Epithelial cell of proximal tubule (primary cell): ENCODE measurements around the gene NPPA. TPM values are rescaled to one million over a fixed set of nuclear protein-coding genes. Genes with fewer than 3 reads are reported as not detected.
"Not testable (repeated sequence)": the region's sequence is repeated elsewhere in the genome, so short reads cannot be mapped to it uniquely, and the experiment has no call there.

Experiments
- DNase-seq: peaks from one replicate; pipeline ENCODE4 v3.0.0-alpha.2; 2011; ENCODE audit warnings: low read depth
- H3K4me3 ChIP-seq: 2 replicates; pipeline ENCODE4 v1.5.1; 2011; ENCODE audit warnings: low read depth, mild to moderate bottlenecking, low read length
- CTCF ChIP-seq: conservative IDR thresholded peaks from 2 replicates; pipeline ENCODE4 v1.5.1; 2012; ENCODE audit warnings: low read depth, mild to moderate bottlenecking, low read length
- total RNA-seq: library from RNA; depleted of rRNA; stranded (reverse); fragments of >200 nt; gene quantifications from 2 replicates; pipeline ENCODE4 v1.2.3, GENCODE V29; 2015

NPPA gene
- total RNA-seq, 1 donor from 2014 or later = not detected

GRCh38 chr1:11806307-11806936 lies 41.2 kb downstream of the NPPA start:
- no peak for DNase-seq
- peak overlapping the region; percentile 84 for H3K4me3 ChIP-seq
- no peak for TF ChIP-seq CTCF

GRCh38 chr1:11805422-11806306 lies 41.9 kb downstream of the NPPA start, which contains the start of the genes CLCN6 and MTHFR:
Gene CLCN6, plus strand, starts transcription at chr1:11806191. Its CDS starts 72 bp downstream, at chr1:11806263.
Gene MTHFR, minus strand, starts transcription at chr1:11805964. Its CDS starts 2,848 bp downstream, at chr1:11803116.
- TF ChIP-seq CTCF = no peak
- DNase-seq = peak; percentile 66
- peak within 1 kb of the TSS; percentile 84 for H3K4me3 ChIP-seq

- H3K4me3 ChIP-seq = peak overlapping the region; percentile 84
- no peak for DNase-seq
- TF ChIP-seq CTCF = no peak
Observed at GRCh38 chr1:11804666-11805421, 42.7 kb downstream of the NPPA start.

- DNase-seq = not testable (repeated sequence)
- peak overlapping the region; percentile 84 for H3K4me3 ChIP-seq
Observed at GRCh38 chr1:11803924-11804665, 43.5 kb downstream of the NPPA start.

- H3K4me3 ChIP-seq = peak overlapping the region; percentile 70
- DNase-seq = no peak
- TF ChIP-seq CTCF = no peak
Observed at GRCh38 chr1:11802973-11803885, 44.4 kb downstream of the NPPA start.

- H3K4me3 ChIP-seq = peak overlapping the region; percentile 70
- DNase-seq = no peak
- no peak for TF ChIP-seq CTCF
Observed at GRCh38 chr1:11802616-11802972, 45.0 kb downstream of the NPPA start.
